DOHH2 (cell line): ENCODE results near the gene CTDSPL.

Source experiments
- H3F3A ChIP-seq: fragments of 200-600 bp; sonication (generic), shearing (Covaris generic); 2 replicates; pipeline ENCODE4 v1.6.0; 2016; ENCODE audit warnings: antibody characterized with exemption, mild to moderate bottlenecking; ENCODE audit not compliant: control insufficient read depth, insufficient read depth
- H3K27ac ChIP-seq: fragments of 200-600 bp; sonication (generic); 2 replicates; pipeline ENCODE4 v1.5.1; 2014; ENCODE audit warnings: low read depth, mild to moderate bottlenecking, low read length, moderate library complexity
- H3K27me3 ChIP-seq: fragments of 200-600 bp; sonication (generic); 2 replicates; pipeline ENCODE4 v1.6.1; 2014; ENCODE audit warnings: mild to moderate bottlenecking, low read length, mixed read lengths; ENCODE audit not compliant: control insufficient read depth
- H3K36me3 ChIP-seq: fragments of 200-600 bp; sonication (generic); 2 replicates; pipeline ENCODE4 v1.6.1; 2014; ENCODE audit warnings: mild to moderate bottlenecking, low read length, moderate library complexity, mixed read lengths; ENCODE audit not compliant: control insufficient read depth
- H3K4me1 ChIP-seq: fragments of 200-600 bp; sonication (generic); 2 replicates; pipeline ENCODE4 v1.6.1; 2014; ENCODE audit warnings: mild to moderate bottlenecking, low read length, mixed read lengths; ENCODE audit not compliant: control insufficient read depth
- H3K4me2 ChIP-seq: fragments of 200-600 bp; sonication (generic); 2 replicates; pipeline ENCODE4 v1.6.0; 2014; ENCODE audit warnings: mild to moderate bottlenecking, low read length, moderate library complexity
- H3K4me3 ChIP-seq: fragments of 200-600 bp; sonication (generic); 2 replicates; pipeline ENCODE4 v1.5.1; 2014; ENCODE audit warnings: mild to moderate bottlenecking, low read length, mixed read lengths
- H3K79me2 ChIP-seq: fragments of 200-600 bp; sonication (generic); 2 replicates; pipeline ENCODE4 v1.6.1; 2014; ENCODE audit warnings: mild to moderate bottlenecking, low read length, mixed read lengths; ENCODE audit not compliant: control insufficient read depth
- H3K9me2 ChIP-seq: fragments of 200-600 bp; sonication (generic); replicated peaks from 2 replicates; pipeline ENCODE4 v1.6.1; 2014; ENCODE audit warnings: mild to moderate bottlenecking, low read length, mixed read lengths; ENCODE audit not compliant: control insufficient read depth
- H3K9me3 ChIP-seq: fragments of 200-600 bp; sonication (generic); 2 replicates; pipeline ENCODE4 v1.6.1; 2014; ENCODE audit warnings: antibody characterized with exemption, low read length, mixed read lengths; ENCODE audit not compliant: control insufficient read depth, insufficient read depth
- H4K20me1 ChIP-seq: fragments of 200-600 bp; sonication (generic); 2 replicates; pipeline ENCODE4 v1.6.0; 2014; ENCODE audit warnings: low read depth, mild to moderate bottlenecking, antibody characterized with exemption, low read length, moderate library complexity; ENCODE audit not compliant: control insufficient read depth, insufficient read depth
- CTCF ChIP-seq: fragments of 200-600 bp; sonication (generic); IDR thresholded peaks from one replicate; pipeline ENCODE4 v1.5.1; 2014; ENCODE audit warnings: antibody characterized with exemption, mild to moderate bottlenecking, low read depth, low read length; ENCODE audit not compliant: poor library complexity, severe bottlenecking
- EZH2phosphoT487 ChIP-seq: fragments of 200-600 bp; sonication (generic); IDR thresholded peaks from 2 replicates; pipeline ENCODE4 v1.6.1; 2017; ENCODE audit warnings: borderline replicate concordance, mild to moderate bottlenecking, antibody characterized with exemption, low read length, moderate library complexity, mixed read lengths

CTDSPL gene

DNA sequence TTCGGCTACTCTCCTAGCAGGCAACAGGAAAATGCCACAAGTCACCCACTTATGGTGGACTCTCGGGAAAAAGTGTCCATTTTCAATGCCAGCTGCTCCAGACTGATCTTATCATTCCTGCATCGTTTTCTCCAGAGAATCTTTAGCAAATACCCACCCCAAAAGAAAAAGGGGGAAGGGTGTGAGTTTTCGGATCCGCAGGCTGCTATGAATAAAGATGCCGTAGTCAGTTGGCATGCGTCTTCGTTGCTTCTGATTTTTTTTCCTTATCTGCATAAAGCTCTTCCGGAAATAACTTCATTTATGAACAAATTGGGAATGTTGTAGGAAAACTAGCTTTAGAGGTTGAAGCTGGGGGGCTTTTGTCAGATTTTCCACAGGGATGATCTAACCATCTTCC, 106.5 kb downstream of the CTDSPL start:
- no peak overlapping the region for H3K4me2 ChIP-seq
- no peaks in the 10 kb centered on the region for H4K20me1 ChIP-seq
- H3K4me3 ChIP-seq: no peak overlapping the region
- H3K4me1 ChIP-seq: no peaks in the 10 kb centered on the region
- no peaks in the 10 kb centered on the region for H3K9me3 ChIP-seq
- peaks cover 19% of the 10 kb centered on the region for H3K27me3 ChIP-seq
- H3K9me2 ChIP-seq: no peaks in the 10 kb centered on the region
- H3K27ac ChIP-seq: no peak overlapping the region
- TF ChIP-seq CTCF (no peak), EZH2phosphoT487 (no peak)
- H3F3A ChIP-seq: no peaks in the 10 kb centered on the region
- no peaks in the 10 kb centered on the region for H3K36me3 ChIP-seq
- H3K79me2 ChIP-seq: no peaks in the 10 kb centered on the region

DNA sequence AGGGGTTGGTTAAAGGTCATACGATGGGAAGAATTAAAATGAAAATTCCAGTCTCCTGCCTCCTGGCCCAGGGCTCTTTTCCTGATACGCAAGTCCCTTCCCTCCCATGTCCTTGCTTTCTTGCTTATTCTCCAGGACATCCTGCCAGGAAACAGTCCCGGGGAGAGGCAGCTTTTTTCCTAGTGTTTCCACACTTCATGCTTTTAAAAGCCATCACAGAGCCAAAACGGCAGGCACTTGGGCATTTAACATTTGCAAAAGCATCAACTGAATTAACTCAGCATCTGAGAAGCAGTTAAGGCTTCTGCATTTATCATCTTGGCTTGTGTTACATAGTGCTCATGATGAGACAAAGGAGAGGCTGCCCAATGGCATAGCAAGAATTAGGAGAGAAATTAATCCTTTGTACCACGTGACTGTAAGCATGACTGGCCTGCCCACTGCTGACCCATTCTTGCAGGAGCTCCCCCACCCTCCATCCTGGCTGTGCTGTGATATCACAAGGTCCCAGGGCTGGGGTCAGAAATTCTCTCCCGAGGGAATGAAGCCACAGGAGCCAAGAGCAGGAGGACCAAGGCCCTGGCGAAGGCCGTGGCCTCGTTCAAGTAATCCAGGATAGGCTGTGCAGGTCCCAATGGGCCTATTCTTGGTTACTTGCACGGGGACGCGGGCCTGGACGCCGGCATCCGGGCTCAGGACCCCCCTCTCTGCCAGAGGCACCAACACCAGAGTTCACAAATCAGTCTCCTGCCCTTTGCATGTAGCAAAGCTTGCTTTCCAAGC, 107.3 kb downstream of the CTDSPL start:
- Histone ChIP-seq H3K4me3 (no peak overlapping the region), H4K20me1 (no peaks in the 10 kb centered on the region), H3K9me3 (no peaks in the 10 kb centered on the region), H3K27me3 (peaks cover 19% of the 10 kb centered on the region), H3F3A (no peaks in the 10 kb centered on the region), H3K9me2 (no peaks in the 10 kb centered on the region), H3K36me3 (no peaks in the 10 kb centered on the region), H3K4me2 (no peak overlapping the region), H3K4me1 (no peaks in the 10 kb centered on the region), H3K79me2 (no peaks in the 10 kb centered on the region), H3K27ac (no peak overlapping the region)
- TF ChIP-seq EZH2phosphoT487: no peak
- TF ChIP-seq CTCF: no peak

DNA sequence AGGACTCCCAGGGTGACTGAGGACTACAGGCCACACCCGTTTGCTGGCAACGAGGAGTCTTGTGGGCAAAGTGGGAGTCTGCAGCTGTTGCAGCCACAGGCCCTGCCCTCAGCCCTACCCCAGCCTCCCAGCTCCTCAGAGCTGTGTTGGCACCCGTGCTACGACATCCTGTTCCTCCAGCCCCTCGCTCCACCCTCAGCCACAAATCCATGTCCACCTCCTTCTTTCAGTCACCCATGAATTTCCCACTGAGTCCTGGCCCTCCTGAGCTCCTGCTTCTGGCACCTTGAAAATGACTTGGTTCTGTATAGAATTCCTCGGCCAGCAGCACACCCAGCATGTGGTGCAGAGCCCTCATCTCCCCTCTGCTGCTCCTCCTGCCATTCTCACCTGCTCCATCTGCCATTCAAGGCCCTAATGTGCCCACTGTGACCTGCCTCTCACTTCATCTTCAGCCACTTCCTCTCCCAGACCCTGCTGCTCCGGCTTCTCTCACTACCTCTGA, 108.0 kb downstream of the CTDSPL start:
- H3K4me1 ChIP-seq: no peaks in the 10 kb centered on the region
- no peak for TF ChIP-seq CTCF
- no peak for TF ChIP-seq EZH2phosphoT487
- no peaks in the 10 kb centered on the region for H3K9me2 ChIP-seq
- no peak overlapping the region for H3K27ac ChIP-seq
- H3K4me3 ChIP-seq: no peak overlapping the region
- no peaks in the 10 kb centered on the region for H3F3A ChIP-seq
- H4K20me1 ChIP-seq: no peaks in the 10 kb centered on the region
- no peaks in the 10 kb centered on the region for H3K9me3 ChIP-seq
- H3K36me3 ChIP-seq: no peaks in the 10 kb centered on the region
- H3K4me2 ChIP-seq: no peak overlapping the region
- no peaks in the 10 kb centered on the region for H3K79me2 ChIP-seq
- peaks cover 19% of the 10 kb centered on the region for H3K27me3 ChIP-seq
